Measurements from ENCODE around the gene ZNF540. TPM values are rescaled to one million over a fixed set of nuclear protein-coding genes. Genes with fewer than 3 reads are reported as not detected.

The ZNF540 gene
- total and polyA plus RNA-seq, 12 donors: 2.6 to 7.7 (median 5.0) TPM

GRCh38 chr19:37564624-37565369, 29.9 kb upstream of the ZNF540 start:
- H3K36me3 ChIP-seq: peaks cover 0 to 100% (median 19%) of the 10 kb centered on the region in 9 donors
- no peak overlapping the region for H3K4me3 ChIP-seq
- intact Hi-C loops (cut with DNase I): loop anchor here in 1 of 10 donors (10.0 kb wide), 1 partner anchor 150 kb away; no protein-coding TSS in a partner anchor
- no peak for ATAC-seq
- no peaks in the 10 kb centered on the region for H3K4me1 ChIP-seq
- TF ChIP-seq, protein P1, sequence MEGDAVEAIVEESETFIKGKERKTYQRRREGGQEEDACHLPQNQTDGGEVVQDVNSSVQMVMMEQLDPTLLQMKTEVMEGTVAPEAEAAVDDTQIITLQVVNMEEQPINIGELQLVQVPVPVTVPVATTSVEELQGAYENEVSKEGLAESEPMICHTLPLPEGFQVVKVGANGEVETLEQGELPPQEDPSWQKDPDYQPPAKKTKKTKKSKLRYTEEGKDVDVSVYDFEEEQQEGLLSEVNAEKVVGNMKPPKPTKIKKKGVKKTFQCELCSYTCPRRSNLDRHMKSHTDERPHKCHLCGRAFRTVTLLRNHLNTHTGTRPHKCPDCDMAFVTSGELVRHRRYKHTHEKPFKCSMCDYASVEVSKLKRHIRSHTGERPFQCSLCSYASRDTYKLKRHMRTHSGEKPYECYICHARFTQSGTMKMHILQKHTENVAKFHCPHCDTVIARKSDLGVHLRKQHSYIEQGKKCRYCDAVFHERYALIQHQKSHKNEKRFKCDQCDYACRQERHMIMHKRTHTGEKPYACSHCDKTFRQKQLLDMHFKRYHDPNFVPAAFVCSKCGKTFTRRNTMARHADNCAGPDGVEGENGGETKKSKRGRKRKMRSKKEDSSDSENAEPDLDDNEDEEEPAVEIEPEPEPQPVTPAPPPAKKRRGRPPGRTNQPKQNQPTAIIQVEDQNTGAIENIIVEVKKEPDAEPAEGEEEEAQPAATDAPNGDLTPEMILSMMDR (IDR thresholded peaks at IDR 0.05): no peak
- 95 to 96% methylated on average over 7 of the region's 7 CpGs for WGBS, 2 donors
- no peaks in the 10 kb centered on the region for H3K27me3 ChIP-seq
- H3K27ac ChIP-seq: no peak overlapping the region
- peaks cover 0 to 100% (median 3%) of the 10 kb centered on the region in 11 donors for H3K9me3 ChIP-seq
- no peak for DNase-seq

DNA sequence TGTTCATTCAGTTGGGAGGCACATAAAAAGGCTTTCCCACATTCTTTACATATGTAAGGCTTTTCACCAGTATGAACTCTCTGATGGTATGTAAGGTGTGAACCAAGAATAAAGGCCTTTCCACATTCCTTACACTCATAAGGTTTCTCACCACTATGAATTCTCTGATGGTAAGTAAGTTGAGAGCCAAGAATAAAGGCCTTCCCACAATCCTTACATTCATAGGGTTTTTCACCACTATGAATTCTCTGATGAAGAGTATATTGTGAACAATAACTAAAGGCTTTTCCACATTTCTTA, 29.4 kb upstream of the ZNF540 start:
- no peaks in the 10 kb centered on the region for H3K27me3 ChIP-seq
- TF ChIP-seq, protein P1 (IDR thresholded peaks at IDR 0.05): no peak
- H3K4me3 ChIP-seq: no peak overlapping the region
- no peak for ATAC-seq
- peaks cover 0 to 100% (median 0%) of the 10 kb centered on the region in 11 donors for H3K9me3 ChIP-seq
- no peak overlapping the region for H3K27ac ChIP-seq
- intact Hi-C loops (cut with DNase I): loop anchor here in 1 of 10 donors (10.0 kb wide), 1 partner anchor 151 kb away; no protein-coding TSS in a partner anchor
- no peaks in the 10 kb centered on the region for H3K4me1 ChIP-seq
- no peak for DNase-seq
- H3K36me3 ChIP-seq: peaks cover 0 to 100% (median 19%) of the 10 kb centered on the region in 9 donors

DNA sequence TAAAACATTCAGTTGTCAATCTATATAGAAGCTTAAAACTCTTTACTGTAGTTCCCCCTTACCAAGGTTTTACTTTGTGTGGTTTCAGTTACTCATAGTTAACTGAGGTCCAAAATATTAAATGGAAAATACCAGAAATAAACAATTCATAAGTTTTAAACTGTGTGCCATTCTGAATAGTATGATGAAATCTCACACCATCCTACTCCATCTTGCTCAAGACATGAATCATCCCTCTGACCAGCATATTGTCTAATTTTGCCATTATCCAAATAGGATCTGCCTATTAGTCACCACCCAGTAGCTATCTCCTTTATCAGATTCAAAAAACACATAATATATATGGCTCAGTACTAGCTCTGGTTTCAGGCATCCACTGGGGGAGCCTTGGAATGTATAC, 22.5 kb upstream of the ZNF540 start:
- no peak overlapping the region for H3K4me3 ChIP-seq
- TF ChIP-seq, protein P1 (IDR thresholded peaks at IDR 0.05): no peak
- DNase-seq (no peak), ATAC-seq (no peak)
- peaks cover 0 to 59% (median 31%) of the 10 kb centered on the region in 9 donors for H3K36me3 ChIP-seq
- no peaks in the 10 kb centered on the region for H3K4me1 ChIP-seq
- intact Hi-C loops (cut with DNase I): no loop called here
- H3K9me3 ChIP-seq: peaks cover 0 to 46% (median 0%) of the 10 kb centered on the region in 11 donors
- H3K27me3 ChIP-seq: no peaks in the 10 kb centered on the region
- no peak overlapping the region for H3K27ac ChIP-seq

GRCh38 chr19:37583340-37583739, 11.3 kb upstream of the ZNF540 start:
- Histone ChIP-seq H3K27ac (no peak overlapping the region), H3K27me3 (no peaks in the 10 kb centered on the region), H3K36me3 (peaks cover 0 to 88% (median 6%) of the 10 kb centered on the region in 9 donors), H3K4me3 (no peak overlapping the region), H3K4me1 (no peaks in the 10 kb centered on the region), H3K9me3 (peaks cover 0 to 50% (median 36%) of the 10 kb centered on the region in 11 donors)
- intact Hi-C loops (cut with DNase I): loop anchor here in 1 of 10 donors (10.0 kb wide), 1 partner anchor 1039 kb away; no protein-coding TSS in a partner anchor
- no peak for ATAC-seq
- WGBS, 2 donors: 71 to 73% methylated on average over 2 of the region's 2 CpGs
- TF ChIP-seq, protein P1 (IDR thresholded peaks at IDR 0.05): no peak
- DNase-seq: no peak
